ENCODE measurements around the gene CCDC85B.

Gene CCDC85B

DNA sequence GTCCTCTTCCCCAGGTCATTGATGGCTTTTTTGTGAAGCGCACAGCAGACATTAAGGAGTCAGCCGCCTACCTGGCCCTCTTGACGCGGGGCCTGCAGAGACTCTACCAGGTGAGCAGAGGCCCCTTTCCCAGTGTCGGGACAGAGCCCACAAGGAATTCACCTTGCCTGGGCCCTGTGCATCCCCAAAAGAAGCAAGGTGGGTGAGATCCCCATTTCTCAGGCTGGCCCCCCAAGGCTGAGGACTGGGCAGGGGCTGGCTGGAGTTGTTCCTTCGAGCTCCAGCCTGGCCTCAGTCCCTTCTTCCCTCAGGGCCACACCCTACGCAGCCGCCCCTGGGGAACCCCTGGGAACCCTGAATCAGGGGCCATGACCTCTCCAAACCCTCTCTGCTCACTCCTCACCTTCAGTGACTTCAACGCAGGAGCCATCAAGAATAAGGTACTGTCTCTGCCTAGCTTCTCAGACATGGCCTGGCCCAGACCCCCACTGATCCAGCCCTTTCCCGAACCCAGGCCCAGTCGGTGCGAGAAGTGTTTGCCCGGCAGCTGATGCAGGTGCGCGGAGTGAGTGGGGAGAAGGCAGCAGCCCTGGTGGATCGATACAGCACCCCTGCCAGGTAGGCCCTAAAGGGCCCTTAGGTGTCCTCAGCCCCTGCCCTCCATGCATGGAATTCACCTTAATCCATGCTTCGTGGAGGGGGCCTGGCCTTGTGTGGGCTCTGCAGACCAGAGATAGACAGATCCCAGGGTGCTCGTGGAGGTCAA, 25.6 kb upstream of the CCDC85B start:
- Histone ChIP-seq H3K4me1 (ENCODE audit: control insufficient read depth, insufficient read depth, low read length) (peaks cover 46% of the 10 kb centered on the region), H3K4me3 (ENCODE audit: low read length in 2 of 2) (no peak overlapping the region), H3K27ac (ENCODE audit: low read length) (peak overlapping the region; percentile 37), H3K9me3 (ENCODE audit: control insufficient read depth in 2 of 2, low read length in 2 of 2) (no peaks in the 10 kb centered on the region), H3K36me3 (ENCODE audit: control insufficient read depth in 2 of 2, insufficient read depth in 2 of 2, low read length in 2 of 2) (peaks cover 48 to 61% of the 10 kb centered on the region in 2 donors), H3K9ac (ENCODE audit: low read length in 2 of 2) (no peak overlapping the region), H3K27me3 (ENCODE audit: control insufficient read depth in 1 of 2, insufficient read depth in 2 of 2, low read length in 2 of 2) (no peaks in the 10 kb centered on the region)

- Histone ChIP-seq H3K4me3 (ENCODE audit: low read length in 2 of 2) (no peak overlapping the region), H3K9me3 (ENCODE audit: control insufficient read depth in 2 of 2, low read length in 2 of 2) (no peaks in the 10 kb centered on the region), H3K9ac (ENCODE audit: low read length in 2 of 2) (no peak overlapping the region), H3K4me1 (ENCODE audit: control insufficient read depth, insufficient read depth, low read length) (peaks cover 50% of the 10 kb centered on the region), H3K27me3 (ENCODE audit: control insufficient read depth in 1 of 2, insufficient read depth in 2 of 2, low read length in 2 of 2) (no peaks in the 10 kb centered on the region), H3K36me3 (ENCODE audit: control insufficient read depth in 2 of 2, insufficient read depth in 2 of 2, low read length in 2 of 2) (peaks cover 51 to 63% of the 10 kb centered on the region in 2 donors), H3K27ac (ENCODE audit: low read length) (peak overlapping the region; percentile 37)
Observed at GRCh38 chr11:65865550-65866172, 24.8 kb upstream of the CCDC85B start.

DNA sequence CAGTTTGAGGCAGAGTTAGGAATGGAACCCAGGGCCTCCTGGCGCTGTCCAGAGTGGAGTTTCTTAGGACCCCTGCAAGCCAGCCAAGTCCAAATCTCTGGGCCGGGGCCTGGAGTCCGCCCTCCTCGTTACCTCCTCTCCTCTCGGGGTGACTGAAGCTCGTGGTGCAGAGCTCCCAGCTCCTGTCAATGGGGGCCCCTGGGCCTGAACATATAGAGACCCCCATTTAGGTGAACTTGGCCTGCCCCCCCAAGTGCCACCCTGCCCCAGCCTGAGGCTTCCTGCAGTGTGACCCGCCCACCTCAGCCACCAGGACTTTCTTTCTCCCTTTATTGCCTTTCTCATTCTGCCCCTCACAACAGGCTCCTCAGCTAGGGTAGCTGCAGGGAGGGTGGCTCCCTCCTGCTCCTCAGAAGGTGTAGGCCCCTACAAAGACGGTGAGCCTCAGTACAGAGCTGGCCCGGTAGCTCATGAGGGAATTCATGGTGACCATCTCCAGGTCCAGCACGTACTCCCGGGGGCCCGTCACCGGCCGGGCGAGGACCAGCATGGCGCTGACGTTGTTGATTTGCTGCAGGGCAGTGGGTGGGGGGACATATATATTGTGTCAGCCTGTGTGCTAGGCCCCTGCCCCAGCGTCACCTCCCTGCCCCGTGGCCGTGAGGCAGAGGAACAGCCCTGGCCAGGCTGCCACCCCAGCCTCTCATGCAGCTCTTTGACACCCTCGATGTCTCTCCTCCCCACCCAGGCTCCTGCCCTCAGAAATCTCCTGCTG, 23.8 kb upstream of the CCDC85B start:
- H3K36me3 ChIP-seq (ENCODE audit: control insufficient read depth in 2 of 2, insufficient read depth in 2 of 2, low read length in 2 of 2), result peaks cover 53 to 64% of the 10 kb centered on the region in 2 donors
- H3K27me3 ChIP-seq (ENCODE audit: control insufficient read depth in 1 of 2, insufficient read depth in 2 of 2, low read length in 2 of 2), result no peaks in the 10 kb centered on the region
- no peak overlapping the region for H3K27ac ChIP-seq (ENCODE audit: low read length)
- peaks cover 50% of the 10 kb centered on the region for H3K4me1 ChIP-seq (ENCODE audit: control insufficient read depth, insufficient read depth, low read length)
- H3K4me3 ChIP-seq (ENCODE audit: low read length in 2 of 2), result no peak overlapping the region
- no peaks in the 10 kb centered on the region for H3K9me3 ChIP-seq (ENCODE audit: control insufficient read depth in 2 of 2, low read length in 2 of 2)
- no peak overlapping the region for H3K9ac ChIP-seq (ENCODE audit: low read length in 2 of 2)

DNA sequence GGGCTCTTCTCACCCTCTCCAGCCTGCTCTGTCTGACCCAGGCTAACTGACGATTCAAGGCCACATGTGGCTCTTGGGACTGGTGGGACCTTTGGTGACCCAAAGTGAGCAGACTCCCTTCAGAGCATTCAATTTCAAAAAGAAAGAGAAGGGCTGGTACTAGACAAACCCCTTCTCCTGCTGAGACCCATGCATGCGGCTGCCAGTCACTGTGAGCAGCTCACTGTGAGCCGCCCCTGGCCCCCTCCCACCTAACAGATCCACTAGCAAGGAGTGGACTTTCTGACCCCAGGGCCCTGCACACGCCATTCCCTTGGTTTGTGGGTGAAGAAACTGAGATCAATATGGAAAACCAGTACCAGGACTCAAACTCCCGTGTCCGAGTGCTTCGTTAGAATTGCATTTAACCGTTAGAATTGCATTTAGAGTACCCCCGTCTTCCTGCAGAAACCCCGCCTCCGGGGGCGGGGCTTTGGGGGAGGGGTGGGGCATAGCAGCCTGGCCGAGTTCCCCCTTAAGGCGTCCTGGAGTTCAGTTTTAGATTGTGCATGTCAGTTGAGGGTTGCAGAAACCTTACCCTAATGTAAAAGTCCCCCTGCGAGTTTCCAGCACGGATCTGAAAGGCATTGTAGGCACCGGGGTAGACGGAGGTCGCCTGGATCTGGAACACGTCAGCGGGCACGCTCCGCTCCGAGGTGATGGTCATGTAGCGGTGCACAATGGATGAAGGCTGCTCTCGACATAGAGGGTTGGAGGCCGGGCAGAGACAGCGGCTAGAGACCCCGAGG, 23.0 kb upstream of the CCDC85B start:
- Histone ChIP-seq H3K4me3 (ENCODE audit: low read length in 2 of 2) (no peak overlapping the region), H3K27me3 (ENCODE audit: control insufficient read depth in 1 of 2, insufficient read depth in 2 of 2, low read length in 2 of 2) (no peaks in the 10 kb centered on the region), H3K9ac (ENCODE audit: low read length in 2 of 2) (no peak overlapping the region), H3K36me3 (ENCODE audit: control insufficient read depth in 2 of 2, insufficient read depth in 2 of 2, low read length in 2 of 2) (peaks cover 53 to 57% of the 10 kb centered on the region in 2 donors), H3K4me1 (ENCODE audit: control insufficient read depth, insufficient read depth, low read length) (peaks cover 48% of the 10 kb centered on the region), H3K27ac (ENCODE audit: low read length) (peak overlapping the region; percentile 18), H3K9me3 (ENCODE audit: control insufficient read depth in 2 of 2, low read length in 2 of 2) (no peaks in the 10 kb centered on the region)

- Histone ChIP-seq H3K27ac (ENCODE audit: low read length) (peak overlapping the region; percentile 31), H3K4me1 (ENCODE audit: control insufficient read depth, insufficient read depth, low read length) (peaks cover 43% of the 10 kb centered on the region), H3K36me3 (ENCODE audit: control insufficient read depth in 2 of 2, insufficient read depth in 2 of 2, low read length in 2 of 2) (peaks cover 47 to 54% of the 10 kb centered on the region in 2 donors), H3K27me3 (ENCODE audit: control insufficient read depth in 1 of 2, insufficient read depth in 2 of 2, low read length in 2 of 2) (no peaks in the 10 kb centered on the region), H3K4me3 (ENCODE audit: low read length in 2 of 2) (no peak overlapping the region), H3K9me3 (ENCODE audit: control insufficient read depth in 2 of 2, low read length in 2 of 2) (no peaks in the 10 kb centered on the region), H3K9ac (ENCODE audit: low read length in 2 of 2) (no peak overlapping the region)
Observed at GRCh38 chr11:65868076-65868667, 22.3 kb upstream of the CCDC85B start.

- Histone ChIP-seq H3K36me3 (ENCODE audit: control insufficient read depth in 2 of 2, insufficient read depth in 2 of 2, low read length in 2 of 2) (peaks cover 42 to 48% of the 10 kb centered on the region in 2 donors), H3K27me3 (ENCODE audit: control insufficient read depth in 1 of 2, insufficient read depth in 2 of 2, low read length in 2 of 2) (no peaks in the 10 kb centered on the region), H3K4me1 (ENCODE audit: control insufficient read depth, insufficient read depth, low read length) (peaks cover 47% of the 10 kb centered on the region), H3K27ac (ENCODE audit: low read length) (peak overlapping the region; percentile 31), H3K9ac (ENCODE audit: low read length in 2 of 2) (no peak overlapping the region), H3K4me3 (ENCODE audit: low read length in 2 of 2) (no peak overlapping the region), H3K9me3 (ENCODE audit: control insufficient read depth in 2 of 2, low read length in 2 of 2) (no peaks in the 10 kb centered on the region)
Observed at GRCh38 chr11:65868907-65869306, 21.6 kb upstream of the CCDC85B start.

DNA sequence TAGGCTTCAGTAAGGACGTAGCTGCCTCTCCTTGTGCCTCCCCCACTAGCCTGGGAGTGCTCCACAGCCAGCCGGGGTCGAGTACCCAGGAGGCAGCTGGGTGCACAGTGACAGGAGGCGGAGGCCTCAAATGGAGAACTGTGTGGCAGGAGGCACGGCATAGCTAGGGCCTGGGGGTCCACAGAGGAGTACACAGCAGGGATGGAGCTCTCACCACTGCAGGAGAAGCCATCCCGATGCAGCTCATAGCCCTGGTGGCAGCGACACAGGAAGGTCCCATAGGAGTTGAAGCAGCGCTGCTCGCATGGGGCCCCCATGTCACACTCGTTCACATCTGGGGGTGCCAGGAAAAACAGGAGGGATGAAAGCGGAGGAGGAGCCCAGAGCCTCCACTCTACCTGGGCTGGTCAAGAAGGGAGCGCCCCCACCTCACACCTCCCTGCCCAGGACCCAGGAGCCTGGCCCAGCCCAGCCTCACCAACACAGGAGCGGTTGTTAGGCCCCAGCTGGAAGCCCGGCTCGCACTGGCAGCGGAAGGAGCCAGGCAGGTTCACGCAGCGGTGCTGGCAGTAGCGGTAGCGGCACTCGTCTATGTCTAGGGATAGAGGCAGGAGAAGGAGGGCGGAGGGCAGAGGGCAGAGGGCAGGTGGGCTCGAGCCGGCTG, 20.7 kb upstream of the CCDC85B start:
- no peaks in the 10 kb centered on the region for H3K27me3 ChIP-seq (ENCODE audit: control insufficient read depth in 1 of 2, insufficient read depth in 2 of 2, low read length in 2 of 2)
- H3K9me3 ChIP-seq (ENCODE audit: control insufficient read depth in 2 of 2, low read length in 2 of 2), result no peaks in the 10 kb centered on the region
- no peak overlapping the region for H3K9ac ChIP-seq (ENCODE audit: low read length in 2 of 2)
- H3K4me3 ChIP-seq (ENCODE audit: low read length in 2 of 2), result no peak overlapping the region
- H3K36me3 ChIP-seq (ENCODE audit: control insufficient read depth in 2 of 2, insufficient read depth in 2 of 2, low read length in 2 of 2), result peaks cover 36 to 40% of the 10 kb centered on the region in 2 donors
- peak overlapping the region; percentile 89 for H3K27ac ChIP-seq (ENCODE audit: low read length)
- H3K4me1 ChIP-seq (ENCODE audit: control insufficient read depth, insufficient read depth, low read length), result peaks cover 44% of the 10 kb centered on the region

DNA sequence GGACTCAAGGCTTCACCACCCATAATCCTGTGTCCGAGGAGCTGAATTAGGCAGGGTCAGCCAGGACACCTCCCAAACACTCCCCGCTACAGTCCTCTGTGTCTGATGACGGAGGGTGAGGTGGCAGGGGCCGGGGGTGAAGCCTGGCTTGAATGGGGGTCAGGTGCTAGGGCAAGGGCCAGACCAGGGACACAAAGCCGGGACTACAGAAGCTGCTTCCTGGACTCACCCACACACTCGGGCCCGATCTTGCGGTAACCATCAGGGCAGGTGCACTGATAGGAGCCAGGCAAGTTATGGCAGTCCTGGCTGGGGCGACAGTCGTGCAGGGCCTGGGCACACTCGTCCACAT, 20.2 kb upstream of the CCDC85B start:
- peaks cover 31 to 35% of the 10 kb centered on the region in 2 donors for H3K36me3 ChIP-seq (ENCODE audit: control insufficient read depth in 2 of 2, insufficient read depth in 2 of 2, low read length in 2 of 2)
- H3K9me3 ChIP-seq (ENCODE audit: control insufficient read depth in 2 of 2, low read length in 2 of 2), result no peaks in the 10 kb centered on the region
- H3K4me1 ChIP-seq (ENCODE audit: control insufficient read depth, insufficient read depth, low read length), result peaks cover 44% of the 10 kb centered on the region
- H3K9ac ChIP-seq (ENCODE audit: low read length in 2 of 2), result no peak overlapping the region
- H3K27ac ChIP-seq (ENCODE audit: low read length), result peak overlapping the region; percentile 89
- H3K4me3 ChIP-seq (ENCODE audit: low read length in 2 of 2), result peak overlapping the region in 1 of 2 donors; percentile 15
- no peaks in the 10 kb centered on the region for H3K27me3 ChIP-seq (ENCODE audit: control insufficient read depth in 1 of 2, insufficient read depth in 2 of 2, low read length in 2 of 2)

GRCh38 chr11:65870706-65871681, 19.5 kb upstream of the CCDC85B start:
- H3K27me3 ChIP-seq (ENCODE audit: control insufficient read depth in 1 of 2, insufficient read depth in 2 of 2, low read length in 2 of 2), result no peaks in the 10 kb centered on the region
- peak overlapping the region; percentile 89 for H3K27ac ChIP-seq (ENCODE audit: low read length)
- peak overlapping the region; percentile 88 to 89 for H3K9ac ChIP-seq (ENCODE audit: low read length in 2 of 2)
- H3K4me3 ChIP-seq (ENCODE audit: low read length in 2 of 2), result peak overlapping the region; percentile 73 to 88
- H3K4me1 ChIP-seq (ENCODE audit: control insufficient read depth, insufficient read depth, low read length), result peaks cover 44% of the 10 kb centered on the region
- H3K9me3 ChIP-seq (ENCODE audit: control insufficient read depth in 2 of 2, low read length in 2 of 2), result no peaks in the 10 kb centered on the region
- peaks cover 28% of the 10 kb centered on the region in 2 donors for H3K36me3 ChIP-seq (ENCODE audit: control insufficient read depth in 2 of 2, insufficient read depth in 2 of 2, low read length in 2 of 2)
